ENCODE data around the gene AGBL2.
A peak's percentile ranks its signal among the peaks of the same experiment; 100 is the strongest.
"Not testable (repeated sequence)": the region's sequence is repeated elsewhere in the genome, so short reads cannot be mapped to it uniquely, and the experiment has no call there.

Gene AGBL2

GRCh38 chr11:47688111-47688510 is 27.1 kb downstream of the AGBL2 start:
- DNase-seq: no peak

DNA sequence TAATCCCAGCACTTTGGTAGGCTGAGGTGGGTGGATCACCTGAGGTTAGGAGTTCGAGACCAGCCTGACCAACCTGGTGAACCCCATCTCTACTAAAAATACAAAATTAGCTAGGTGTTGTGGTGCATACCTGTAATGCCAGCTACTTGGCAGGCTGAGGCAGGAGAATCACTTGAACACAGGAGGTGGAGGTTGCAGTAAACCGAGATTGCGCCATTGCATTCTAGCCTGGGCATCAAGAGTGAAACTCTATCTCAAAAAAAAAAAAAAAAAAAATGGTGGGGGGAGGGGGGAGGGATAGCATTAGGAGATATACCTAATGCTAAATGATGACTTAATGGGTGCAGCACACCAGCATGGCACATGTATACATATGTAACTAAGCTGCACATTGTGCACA is 28.5 kb downstream of the AGBL2 start:
- DNase-seq: not testable (repeated sequence)

- no peak for DNase-seq
These were observed 29.0 kb downstream of the AGBL2 start for GRCh38 chr11:47686151-47686550.

DNA sequence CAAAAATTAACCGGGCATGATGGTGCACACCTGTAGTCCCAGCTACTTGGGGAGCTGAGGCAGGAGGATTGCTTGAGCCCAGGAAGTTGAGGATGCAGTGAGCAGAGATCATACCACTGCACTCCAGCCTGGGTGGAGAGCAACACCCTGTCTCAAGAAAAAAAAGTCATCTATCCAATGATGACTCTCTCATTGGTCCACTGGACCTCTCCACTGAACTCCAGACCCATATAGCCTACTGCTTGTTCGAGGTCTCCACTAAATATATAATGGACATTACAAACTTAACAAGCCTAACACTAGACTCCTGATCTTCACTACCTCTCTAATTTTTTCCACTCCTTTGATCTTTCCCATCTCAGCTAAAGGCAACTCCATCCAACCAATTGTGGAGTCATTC is 39.3 kb downstream of the AGBL2 start:
- no peak for DNase-seq

GRCh38 chr11:47672283-47672730 is 42.9 kb downstream of the AGBL2 start:
- peak; percentile 12 for DNase-seq

DNA sequence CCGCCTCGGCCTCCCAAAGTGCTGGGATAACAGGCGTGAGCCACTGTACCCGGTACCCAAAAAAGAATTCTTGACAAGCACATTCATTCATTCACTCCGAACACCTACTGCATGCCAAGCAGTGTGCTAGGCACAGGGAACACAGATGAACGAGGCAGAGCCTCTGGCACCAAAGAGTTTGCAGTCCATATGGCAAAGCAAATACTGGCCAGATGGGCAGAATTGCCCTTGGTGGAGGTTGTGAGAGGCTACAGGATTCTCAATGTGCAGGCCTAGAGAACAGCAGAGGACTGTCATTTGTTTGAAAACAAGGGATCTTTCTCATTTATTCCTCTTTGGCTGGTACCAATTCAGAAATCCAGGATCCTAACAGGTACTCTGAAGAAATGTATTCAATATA is 45.3 kb downstream of the AGBL2 start:
- no peak for DNase-seq

- DNase-seq: no peak
These were observed 46.5 kb downstream of the AGBL2 start for GRCh38 chr11:47668665-47669064.

DNA sequence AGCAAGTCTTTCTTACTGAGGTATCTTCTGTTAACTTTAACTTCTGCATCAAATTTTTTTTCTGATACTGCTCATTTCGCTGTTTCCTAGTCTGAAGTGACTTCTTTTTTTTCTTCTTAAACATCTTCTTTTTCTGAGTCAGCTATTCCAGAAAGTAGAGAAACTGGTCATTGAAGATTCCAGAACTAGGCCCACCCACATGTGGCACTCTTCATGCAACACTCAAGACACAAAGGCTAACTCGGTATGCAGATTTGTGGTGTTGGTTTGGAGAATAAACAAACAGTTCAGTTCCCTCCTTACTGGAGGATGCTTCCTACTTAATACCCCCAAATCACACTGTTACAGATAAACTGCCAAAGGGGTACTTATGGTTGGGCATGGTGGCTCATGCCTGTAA is 47.6 kb downstream of the AGBL2 start:
- DNase-seq: no peak

- no peak for DNase-seq
These were observed 48.0 kb downstream of the AGBL2 start for GRCh38 chr11:47667135-47667534.

DNA sequence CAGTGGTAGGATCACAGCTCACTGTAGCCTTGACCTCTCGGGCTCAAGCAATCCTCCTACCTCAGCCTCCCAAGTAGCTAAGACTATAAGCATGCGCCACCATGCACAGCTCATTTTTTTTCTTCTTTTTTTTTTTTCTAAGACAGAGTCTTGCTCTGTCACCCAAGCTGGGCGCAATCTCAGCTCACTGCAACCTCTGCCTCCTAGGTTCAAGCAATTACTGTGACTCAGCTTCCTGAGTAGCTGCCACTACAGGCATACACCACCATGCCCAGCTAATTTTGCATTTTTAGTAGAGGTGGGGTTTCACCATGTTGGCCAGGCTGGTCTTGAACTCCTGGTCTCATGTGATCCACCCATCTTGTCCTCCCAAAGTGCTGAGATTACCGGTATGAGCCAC is 50.2 kb downstream of the AGBL2 start:
- peak; percentile 13 for DNase-seq

DNA sequence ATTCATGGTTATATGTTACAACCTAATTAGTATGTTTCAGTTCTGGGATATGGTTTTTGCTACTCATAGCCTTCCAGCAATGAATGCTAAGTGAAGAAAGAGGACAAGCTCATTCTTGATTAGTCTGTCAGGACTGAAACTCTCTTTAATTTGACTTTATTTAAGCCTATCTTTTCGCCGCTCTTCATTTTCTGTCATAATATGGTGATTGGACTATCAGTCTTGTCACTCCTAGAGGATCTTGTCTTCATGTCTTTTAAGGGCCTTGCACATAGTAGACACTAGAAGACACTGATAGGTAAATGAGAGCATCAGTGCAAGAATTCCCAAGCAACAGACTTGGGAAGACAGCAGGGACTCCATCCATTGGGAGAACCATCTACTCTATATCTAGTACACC is 53.9 kb downstream of the AGBL2 start:
- no peak for DNase-seq

DNA sequence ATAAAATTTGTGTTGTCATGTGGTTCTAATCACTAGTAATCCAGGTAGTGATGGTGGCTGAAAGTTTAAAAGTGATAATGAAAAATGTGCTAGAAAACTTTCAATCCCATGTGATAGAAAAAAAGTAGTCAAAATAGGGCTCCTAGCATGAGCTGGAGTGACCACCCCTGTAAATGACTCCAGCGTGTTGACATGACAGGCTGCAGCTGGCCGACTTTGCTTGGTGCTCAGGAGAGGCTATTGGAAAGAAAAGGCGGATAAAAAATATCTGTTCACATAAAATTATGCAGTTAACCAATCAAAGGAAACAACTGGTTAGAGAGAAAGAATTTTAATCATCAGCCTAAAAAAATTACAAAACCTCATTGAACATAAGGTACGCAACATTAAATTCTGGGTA is 55.9 kb downstream of the AGBL2 start:
- no peak for DNase-seq

DNA sequence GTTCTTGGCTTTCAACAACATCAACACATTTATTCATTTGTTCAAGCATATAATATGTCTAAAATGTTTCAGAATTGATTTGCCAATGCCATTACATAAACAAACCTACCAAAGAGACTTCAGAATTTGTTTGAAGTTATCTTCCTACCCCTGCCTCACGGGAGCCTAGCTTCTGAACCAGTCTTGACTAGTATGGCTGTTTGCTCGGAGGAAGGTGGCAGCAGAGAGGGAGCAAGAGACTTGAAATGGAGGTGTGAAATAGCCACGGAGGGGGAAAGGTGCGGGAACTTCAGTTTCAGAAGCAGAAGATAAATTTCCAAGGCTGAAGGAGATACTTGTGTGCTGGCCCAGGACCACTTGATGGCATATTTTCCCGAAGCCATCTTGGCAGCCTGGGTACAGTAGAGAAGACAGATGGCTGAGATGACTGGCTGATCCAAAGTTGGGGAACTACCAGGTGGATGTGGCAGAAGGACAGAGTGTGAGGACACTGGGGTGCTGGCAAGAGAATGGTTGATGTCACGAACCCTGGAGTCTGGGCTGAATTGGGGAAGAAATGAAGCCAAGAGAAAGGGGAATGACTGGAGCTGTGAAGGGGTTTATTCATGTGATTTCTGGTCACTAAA is 58.8 kb downstream of the AGBL2 start:
- DNase-seq: no peak

DNA sequence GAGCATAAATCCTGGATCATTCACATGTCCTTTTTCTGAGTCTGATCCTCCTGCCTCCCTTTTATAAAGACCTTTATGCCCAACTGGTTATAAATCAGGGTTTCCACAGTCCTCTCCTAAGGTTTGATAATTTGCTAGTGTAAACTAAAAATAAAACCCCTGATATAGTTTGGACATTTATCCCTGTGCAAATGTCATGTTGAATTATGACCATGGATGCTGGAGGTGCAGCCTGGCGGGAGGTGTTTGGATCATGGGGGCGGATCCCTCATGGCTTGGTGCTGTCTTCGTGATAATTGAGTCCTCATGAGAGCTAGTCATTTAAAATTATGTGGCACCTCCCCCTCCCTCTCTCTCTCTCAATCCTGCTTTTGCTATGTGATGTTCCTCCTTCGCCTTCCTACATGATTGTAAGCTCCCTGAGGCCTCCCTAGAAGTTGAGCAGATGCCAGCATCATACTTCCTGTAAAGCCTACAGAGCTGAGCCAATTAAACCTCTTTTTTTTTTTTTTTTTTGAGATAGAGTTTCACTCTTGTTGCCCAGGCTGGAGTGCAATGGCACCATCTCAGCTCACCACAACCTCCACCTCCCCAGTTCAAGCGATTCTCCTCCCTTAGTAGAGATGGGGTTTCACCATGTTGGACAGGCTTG is 63.2 kb downstream of the AGBL2 start:
- no peak for DNase-seq

DNA sequence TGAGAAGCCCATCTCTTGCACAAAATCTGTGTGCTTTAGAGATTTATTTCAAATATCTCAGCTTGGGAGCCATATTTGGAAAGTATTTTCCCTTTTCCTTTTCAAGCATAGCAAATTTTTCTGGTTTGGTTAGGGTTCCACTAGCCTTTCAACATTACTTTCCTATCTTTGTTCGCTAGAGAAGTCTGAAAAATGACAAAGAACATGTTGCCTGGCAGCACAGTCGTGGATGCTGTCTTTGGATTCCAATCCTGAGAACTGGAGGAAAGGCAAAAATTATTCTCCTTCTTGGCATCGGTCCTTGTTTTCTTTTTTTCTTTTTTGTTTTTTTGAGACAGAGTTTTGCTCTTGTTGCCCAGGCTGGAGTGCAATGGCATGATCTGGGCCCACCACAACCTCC is 65.9 kb downstream of the AGBL2 start:
- no peak for DNase-seq

GRCh38 chr11:47646019-47646418 is 69.2 kb downstream of the AGBL2 start:
- no peak for DNase-seq

DNA sequence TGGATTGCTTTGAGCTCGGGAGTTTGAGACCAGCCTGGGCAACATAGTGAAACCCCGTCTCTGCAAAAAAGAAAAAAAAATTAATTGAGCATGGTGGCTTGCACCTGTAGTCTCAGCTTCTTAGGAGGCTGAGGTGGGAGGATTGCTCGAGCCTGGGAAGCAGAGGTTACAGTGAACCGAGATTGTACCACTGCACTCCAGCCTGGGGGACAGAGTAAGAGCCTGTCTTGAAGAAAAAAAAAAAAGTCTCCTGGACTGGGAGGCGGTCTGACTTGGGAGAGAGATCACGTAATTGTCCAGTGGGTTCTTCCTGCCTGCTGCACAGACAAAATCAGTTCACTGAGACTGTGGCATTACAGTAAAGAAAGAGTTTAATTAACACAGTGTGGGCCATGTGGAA is 69.7 kb downstream of the AGBL2 start:
- DNase-seq: no peak

DNA sequence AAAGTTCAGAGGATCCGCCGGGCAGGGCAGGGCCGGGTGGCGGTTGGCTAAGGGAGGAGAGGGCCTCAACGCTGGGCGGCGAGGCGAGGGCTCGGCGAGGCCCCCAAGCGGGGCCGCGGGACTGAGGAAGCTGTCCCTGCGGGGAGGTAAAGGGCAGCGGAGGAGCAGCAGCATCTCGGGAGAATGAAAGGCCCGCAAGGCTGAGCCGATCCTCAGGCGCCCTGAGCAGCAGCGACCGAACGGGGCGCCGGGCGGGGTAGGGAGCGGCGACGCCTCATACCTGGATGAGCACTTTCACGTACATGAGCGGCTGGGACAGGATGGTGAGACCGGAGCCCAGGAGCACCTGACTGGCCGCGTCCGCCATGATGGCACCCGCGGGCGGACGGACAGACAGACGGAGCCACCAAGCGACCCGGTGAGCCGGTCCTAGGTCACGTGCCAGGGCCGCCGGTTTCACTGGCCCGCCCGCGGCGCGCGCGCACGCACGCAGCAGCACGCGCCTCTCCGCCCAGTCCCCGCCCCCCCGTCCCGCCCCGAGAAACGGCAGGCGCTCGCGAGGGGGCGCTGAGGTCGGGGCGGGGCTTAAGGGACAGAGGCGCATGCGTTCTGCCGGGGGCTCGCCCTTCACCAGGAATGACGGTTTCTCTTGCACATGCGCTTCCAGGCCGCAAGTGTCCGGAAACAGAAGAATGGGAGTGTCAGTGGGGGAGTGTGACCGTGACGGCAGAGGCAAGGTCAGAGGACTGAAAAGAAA is 72.9 kb downstream of the AGBL2 start, which contains the start of gene MTCH2:
TSS of gene MTCH2 (minus strand) at position 461 of the 757 bp plus-strand sequence. CDS start at position 367, 94 bp downstream.
- DNase-seq: peak; percentile 98

DNA sequence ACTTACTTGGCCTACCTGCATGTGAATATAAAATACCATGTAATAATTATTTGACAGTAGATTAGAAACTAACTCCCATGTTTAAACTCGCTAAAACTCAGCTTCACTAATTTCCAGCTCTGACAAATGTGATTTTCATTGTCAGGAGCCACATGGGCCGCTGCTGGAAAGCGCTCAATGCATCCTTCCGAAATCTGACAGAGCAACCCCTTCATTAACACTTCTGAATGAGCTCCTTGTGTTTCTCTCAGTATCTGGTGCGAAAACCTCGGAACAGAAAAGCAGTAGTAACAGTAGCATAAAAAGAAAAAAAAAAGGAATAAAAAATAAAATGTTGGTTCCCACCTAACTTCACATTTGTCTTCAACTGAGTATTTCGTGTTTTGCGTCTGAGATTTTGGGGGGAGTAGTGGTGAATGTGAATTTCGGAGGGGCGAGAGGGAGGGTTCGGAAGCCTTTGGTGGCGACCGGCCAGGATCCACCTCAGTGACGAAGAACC is 73.5 kb downstream of the AGBL2 start:
- no peak for DNase-seq

DNA sequence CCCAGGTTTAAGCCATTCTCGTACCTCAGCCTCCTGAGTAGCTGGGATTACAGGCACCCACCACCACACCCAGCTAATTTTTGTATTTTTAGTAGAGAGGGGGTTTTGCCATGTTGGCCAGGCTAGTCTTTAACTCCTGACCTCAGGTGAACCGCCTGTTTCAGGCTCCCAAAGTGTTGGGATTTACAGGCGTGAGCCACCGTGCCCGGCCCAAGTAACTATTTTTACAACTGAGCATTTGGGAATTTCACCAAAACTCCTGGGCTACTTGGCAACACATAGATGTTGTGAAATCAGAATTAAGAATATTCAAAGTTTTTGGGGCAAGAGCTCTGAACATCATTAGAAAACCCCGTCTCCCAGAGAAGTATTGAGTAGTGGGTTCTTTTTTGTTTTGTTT is 74.7 kb downstream of the AGBL2 start:
- not testable (repeated sequence) for DNase-seq

GRCh38 chr11:47636331-47636730 is 78.8 kb downstream of the AGBL2 start:
- DNase-seq: not testable (repeated sequence)

- DNase-seq: no peak
These were observed 83.7 kb downstream of the AGBL2 start for GRCh38 chr11:47631473-47631872.

DNA sequence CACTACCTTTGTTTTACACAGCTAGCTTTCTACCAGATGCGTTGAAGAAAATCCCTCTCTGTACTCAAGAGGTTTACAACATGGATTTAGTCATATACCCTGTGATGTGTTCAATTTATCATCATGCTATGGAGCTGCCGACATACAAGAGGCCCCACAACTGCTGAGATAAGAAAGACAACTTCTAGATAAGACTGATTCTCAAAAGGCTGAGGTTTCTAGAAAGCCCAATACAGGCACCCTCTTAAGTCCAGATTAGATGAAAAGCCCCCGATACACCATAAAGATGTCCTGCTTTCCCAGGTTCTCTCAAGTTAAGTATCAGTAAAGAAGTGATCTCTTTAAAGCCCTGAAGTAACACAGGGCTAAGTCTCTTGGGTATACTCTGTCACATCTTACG is 87.1 kb downstream of the AGBL2 start:
- no peak for DNase-seq

- no peak for DNase-seq
These were observed 88.9 kb downstream of the AGBL2 start for GRCh38 chr11:47626234-47626633.
